ENCODE measurements around the gene PKMYT1. TPM values are rescaled to one million over a fixed set of nuclear protein-coding genes. Genes with fewer than 3 reads are reported as not detected.

The PKMYT1 gene
- polyA plus RNA-seq, 1 donor (not counting 4 experiments of a cell fraction or from before 2014, with no cell fraction given), result 6.9 TPM

- Histone ChIP-seq H3K4me2 (ENCODE audit: control insufficient read depth, extremely low read depth, insufficient read depth, low read depth, low read length) (peak overlapping the region; percentile 81), H3K4me3 (ENCODE audit: control insufficient read depth in 2 of 3, extremely low read depth in 1 of 3, insufficient read depth in 2 of 3, low read depth in 1 of 3, low read length in 3 of 3) (peak overlapping the region; percentile 80 to 85 (median 84)), H3K9ac (ENCODE audit: control insufficient read depth, extremely low read depth, insufficient read depth, low read length) (peak overlapping the region; percentile 97), H3K4me1 (ENCODE audit: control insufficient read depth, extremely low read depth, insufficient read depth, low read length) (peaks cover 25% of the 10 kb centered on the region), H3K36me3 (ENCODE audit: control insufficient read depth in 2 of 2, extremely low read depth in 1 of 2, insufficient read depth in 2 of 2, low read length in 2 of 2) (peaks cover 10 to 27% of the 10 kb centered on the region in 2 experiments), H4K20me1 (ENCODE audit: control insufficient read depth, extremely low read depth, insufficient read depth, low read length) (no peaks in the 10 kb centered on the region), H3K27ac (ENCODE audit: control insufficient read depth, insufficient read depth, low read length) (peak overlapping the region; percentile 97), H3K9me1 (ENCODE audit: control insufficient read depth, extremely low read depth, insufficient read depth, low read length) (no peaks in the 10 kb centered on the region), H3K9me3 (ENCODE audit: control insufficient read depth, low read depth, low read length) (no peaks in the 10 kb centered on the region), H3K79me2 (ENCODE audit: control insufficient read depth, insufficient read depth, low read length) (no peaks in the 10 kb centered on the region), H2AFZ (ENCODE audit: control insufficient read depth, low read length) (no peak overlapping the region), H3K27me3 (ENCODE audit: control insufficient read depth, extremely low read depth, insufficient read depth, low read length) (no peaks in the 10 kb centered on the region)
- DNase-seq (ENCODE audit: low read depth, low spot score), result no peak
- TF ChIP-seq, protein P1, sequence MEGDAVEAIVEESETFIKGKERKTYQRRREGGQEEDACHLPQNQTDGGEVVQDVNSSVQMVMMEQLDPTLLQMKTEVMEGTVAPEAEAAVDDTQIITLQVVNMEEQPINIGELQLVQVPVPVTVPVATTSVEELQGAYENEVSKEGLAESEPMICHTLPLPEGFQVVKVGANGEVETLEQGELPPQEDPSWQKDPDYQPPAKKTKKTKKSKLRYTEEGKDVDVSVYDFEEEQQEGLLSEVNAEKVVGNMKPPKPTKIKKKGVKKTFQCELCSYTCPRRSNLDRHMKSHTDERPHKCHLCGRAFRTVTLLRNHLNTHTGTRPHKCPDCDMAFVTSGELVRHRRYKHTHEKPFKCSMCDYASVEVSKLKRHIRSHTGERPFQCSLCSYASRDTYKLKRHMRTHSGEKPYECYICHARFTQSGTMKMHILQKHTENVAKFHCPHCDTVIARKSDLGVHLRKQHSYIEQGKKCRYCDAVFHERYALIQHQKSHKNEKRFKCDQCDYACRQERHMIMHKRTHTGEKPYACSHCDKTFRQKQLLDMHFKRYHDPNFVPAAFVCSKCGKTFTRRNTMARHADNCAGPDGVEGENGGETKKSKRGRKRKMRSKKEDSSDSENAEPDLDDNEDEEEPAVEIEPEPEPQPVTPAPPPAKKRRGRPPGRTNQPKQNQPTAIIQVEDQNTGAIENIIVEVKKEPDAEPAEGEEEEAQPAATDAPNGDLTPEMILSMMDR (optimal IDR thresholded peaks at IDR 0.05 in 1 of 3, IDR thresholded peaks at IDR 0.05 in 1 of 3, conservative IDR thresholded peaks at IDR 0.05 in 1 of 3; ENCODE audit: extremely low read depth in 1 of 3, insufficient read depth in 2 of 3, low read length in 3 of 3), result peak in 2 of 3 experiments; percentile 32 to 45
- TF ChIP-seq EZH2 (IDR thresholded peaks at IDR 0.05; ENCODE audit: low read length), result no peak
- peak; percentile 9 for FAIRE-seq
- dilution Hi-C loops (cut with MboI; ENCODE audit: extremely low pct_ligation_motif_present, low sequenced_read_pairs), result no loop called here
These were observed 41.4 kb upstream of the PKMYT1 start for GRCh38 chr16:3021449-3022207.

- Histone ChIP-seq H3K36me3 (ENCODE audit: control insufficient read depth in 2 of 2, extremely low read depth in 1 of 2, insufficient read depth in 2 of 2, low read length in 2 of 2) (peaks cover 4 to 19% of the 10 kb centered on the region in 2 experiments), H3K79me2 (ENCODE audit: control insufficient read depth, insufficient read depth, low read length) (no peaks in the 10 kb centered on the region), H3K4me2 (ENCODE audit: control insufficient read depth, extremely low read depth, insufficient read depth, low read depth, low read length) (peak overlapping the region; percentile 81), H3K27me3 (ENCODE audit: control insufficient read depth, extremely low read depth, insufficient read depth, low read length) (no peaks in the 10 kb centered on the region), H3K9ac (ENCODE audit: control insufficient read depth, extremely low read depth, insufficient read depth, low read length) (peak overlapping the region; percentile 97), H3K9me1 (ENCODE audit: control insufficient read depth, extremely low read depth, insufficient read depth, low read length) (no peaks in the 10 kb centered on the region), H3K9me3 (ENCODE audit: control insufficient read depth, low read depth, low read length) (no peaks in the 10 kb centered on the region), H3K27ac (ENCODE audit: control insufficient read depth, insufficient read depth, low read length) (peak overlapping the region; percentile 97), H3K4me1 (ENCODE audit: control insufficient read depth, extremely low read depth, insufficient read depth, low read length) (peaks cover 25% of the 10 kb centered on the region), H3K4me3 (ENCODE audit: control insufficient read depth in 2 of 3, extremely low read depth in 1 of 3, insufficient read depth in 2 of 3, low read depth in 1 of 3, low read length in 3 of 3) (peak overlapping the region; percentile 80 to 85 (median 84)), H2AFZ (ENCODE audit: control insufficient read depth, low read length) (no peak overlapping the region), H4K20me1 (ENCODE audit: control insufficient read depth, extremely low read depth, insufficient read depth, low read length) (no peaks in the 10 kb centered on the region)
- dilution Hi-C loops (cut with MboI; ENCODE audit: extremely low pct_ligation_motif_present, low sequenced_read_pairs), result no loop called here
- FAIRE-seq (peak; percentile 60), DNase-seq (ENCODE audit: low read depth, low spot score) (peak; percentile 79)
- TF ChIP-seq EZH2 (IDR thresholded peaks at IDR 0.05; ENCODE audit: low read length), result no peak
- TF ChIP-seq, protein P1 (optimal IDR thresholded peaks at IDR 0.05 in 1 of 3, IDR thresholded peaks at IDR 0.05 in 1 of 3, conservative IDR thresholded peaks at IDR 0.05 in 1 of 3; ENCODE audit: extremely low read depth in 1 of 3, insufficient read depth in 2 of 3, low read length in 3 of 3), result no peak
These were observed 40.6 kb upstream of the PKMYT1 start for GRCh38 chr16:3020604-3021448.
